GM13976 (cell line): ENCODE results near the gene PNRC1.

ENCODE experiments used
- DNase-seq: peaks from one replicate; pipeline ENCODE4 v3.0.0; 2012; ENCODE audit warnings: low spot score
- CTCF ChIP-seq: IDR thresholded peaks from 2 replicates; pipeline ENCODE4 v1.5.1; 2012; ENCODE audit warnings: borderline replicate concordance, mild to moderate bottlenecking; ENCODE audit not compliant: insufficient read depth; ENCODE audit errors: extremely low read depth, missing control alignments, control extremely low read depth
- in situ Hi-C: fragments of 300-500 bp; cut with MboI; formaldehyde crosslinking; loops from one replicate; pipeline ENCODE4 v1.12.0; 2022; ENCODE audit warnings: low sequenced_read_pairs, mixed read lengths, inconsistent platforms; ENCODE audit not compliant: unreplicated experiment

The PNRC1 gene

GRCh38 chr6:89081129-89081422, 525 bp downstream of the PNRC1 start:
- DNase-seq = no peak
- in situ Hi-C loops = no loop called here
- TF ChIP-seq CTCF = no peak

GRCh38 chr6:89081423-89082322, 1.1 kb downstream of the PNRC1 start:
- in situ Hi-C loops = no loop called here
- DNase-seq = peak; percentile 94
- TF ChIP-seq CTCF = no peak

GRCh38 chr6:89082486-89082891, 1.9 kb downstream of the PNRC1 start:
- in situ Hi-C loops = no loop called here
- DNase-seq = peak; percentile 29
- no peak for TF ChIP-seq CTCF

- in situ Hi-C loops = no loop called here
- TF ChIP-seq CTCF = no peak
- no peak for DNase-seq
Measured at GRCh38 chr6:89084542-89084941, 4.0 kb downstream of the PNRC1 start.

GRCh38 chr6:89084954-89085353, 4.4 kb downstream of the PNRC1 start:
- TF ChIP-seq CTCF = no peak
- DNase-seq = no peak
- in situ Hi-C loops = no loop called here

- no peak for DNase-seq
- TF ChIP-seq CTCF = no peak
- in situ Hi-C loops = no loop called here
Measured at GRCh38 chr6:89085409-89086205, 5.1 kb downstream of the PNRC1 start.
